EL (cell line): ENCODE data around the gene PARP12.

Experiments
- DNase-seq: peaks from one replicate; pipeline ENCODE4 v3.0.0-alpha.2; 2016

Gene PARP12

DNA sequence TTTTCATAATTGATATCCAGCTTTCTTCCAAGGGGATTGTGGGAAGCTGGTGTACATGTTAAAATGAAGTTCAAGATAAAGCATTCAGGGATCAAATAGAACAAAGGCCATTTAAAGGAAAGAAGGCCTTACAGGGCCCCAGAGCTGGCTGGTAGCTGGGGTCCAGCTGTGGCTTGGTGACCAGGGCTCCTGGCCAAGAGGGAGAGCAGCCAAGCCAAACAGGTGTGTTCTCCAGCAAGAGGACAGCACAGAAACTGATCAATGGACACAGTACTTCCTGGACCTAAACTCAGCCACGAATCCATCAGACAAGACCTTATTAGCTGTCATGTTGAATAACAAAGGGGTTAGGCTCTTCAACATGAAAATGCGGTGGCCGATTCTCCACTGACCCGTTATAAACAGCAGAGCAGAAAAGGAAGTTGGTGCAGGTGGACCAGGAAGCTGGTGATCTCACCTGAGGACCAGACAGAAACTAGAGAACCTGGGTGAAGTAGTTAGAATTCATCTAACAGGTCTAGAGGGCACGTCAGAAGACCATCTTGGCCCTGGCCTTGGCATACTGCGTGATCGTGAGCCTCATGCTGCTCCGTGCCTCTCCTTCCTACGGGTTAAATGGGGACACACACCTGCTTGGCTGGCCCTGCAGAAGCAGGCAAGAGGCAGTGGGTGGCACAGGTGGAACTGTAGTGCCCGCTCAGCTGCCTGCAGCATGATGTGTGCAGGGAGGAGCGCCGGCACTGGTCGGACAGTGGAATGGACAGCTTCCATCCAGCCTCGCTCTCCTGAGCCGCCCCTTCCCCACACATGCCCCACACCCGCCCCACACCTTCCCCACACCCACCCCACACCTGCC is 53.8 kb downstream of the PARP12 start:
- no peak for DNase-seq

DNA sequence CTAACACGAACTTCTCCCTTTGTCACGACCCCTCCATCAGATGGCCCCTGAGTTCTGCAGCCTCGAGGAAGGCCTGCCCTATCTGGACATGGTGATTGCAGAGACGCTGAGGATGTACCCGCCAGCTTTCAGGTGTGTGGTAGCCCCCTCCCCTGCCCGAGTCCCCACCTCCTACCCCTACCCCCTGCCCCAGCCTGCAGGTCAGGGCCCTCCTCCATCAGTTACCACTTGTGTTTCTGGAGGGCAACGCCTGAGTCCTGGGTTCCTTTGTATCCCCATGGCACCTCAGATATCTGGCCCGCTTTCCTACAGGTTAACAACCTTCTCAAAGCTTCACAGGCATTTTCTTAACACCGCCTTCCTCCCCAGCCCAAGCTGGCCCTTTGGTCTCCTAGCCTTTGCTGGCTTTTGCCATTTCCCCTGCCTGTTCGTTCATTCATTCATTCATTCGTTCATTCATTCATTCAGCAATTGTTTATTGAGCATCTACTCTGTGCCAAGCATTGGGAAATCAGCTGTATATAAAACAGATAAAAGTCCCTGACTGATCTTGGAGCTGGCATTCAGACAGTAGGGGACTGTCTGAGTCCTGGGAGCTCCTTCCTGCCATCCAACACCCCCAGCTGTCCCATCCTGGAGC is 55.6 kb downstream of the PARP12 start:
- DNase-seq = no peak

DNA sequence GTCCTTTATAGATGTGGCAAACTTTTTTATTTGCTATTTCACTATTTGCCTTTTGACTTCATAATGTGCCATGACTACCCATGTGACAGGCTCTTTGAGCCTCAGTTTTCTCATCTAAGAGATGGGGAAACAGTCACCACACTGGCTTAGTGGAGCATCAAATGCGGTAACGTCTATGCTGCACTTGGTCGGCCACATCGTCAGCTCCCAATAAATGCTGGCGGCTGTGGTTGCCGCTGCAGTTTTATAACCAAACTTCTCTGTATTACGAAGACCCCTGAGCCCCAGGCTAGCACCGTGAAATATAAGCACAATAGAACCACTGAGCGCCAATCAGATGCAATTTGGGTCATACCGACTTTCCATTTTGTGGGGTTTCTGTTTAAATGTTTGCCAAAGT is 56.2 kb downstream of the PARP12 start:
- no peak for DNase-seq

DNA sequence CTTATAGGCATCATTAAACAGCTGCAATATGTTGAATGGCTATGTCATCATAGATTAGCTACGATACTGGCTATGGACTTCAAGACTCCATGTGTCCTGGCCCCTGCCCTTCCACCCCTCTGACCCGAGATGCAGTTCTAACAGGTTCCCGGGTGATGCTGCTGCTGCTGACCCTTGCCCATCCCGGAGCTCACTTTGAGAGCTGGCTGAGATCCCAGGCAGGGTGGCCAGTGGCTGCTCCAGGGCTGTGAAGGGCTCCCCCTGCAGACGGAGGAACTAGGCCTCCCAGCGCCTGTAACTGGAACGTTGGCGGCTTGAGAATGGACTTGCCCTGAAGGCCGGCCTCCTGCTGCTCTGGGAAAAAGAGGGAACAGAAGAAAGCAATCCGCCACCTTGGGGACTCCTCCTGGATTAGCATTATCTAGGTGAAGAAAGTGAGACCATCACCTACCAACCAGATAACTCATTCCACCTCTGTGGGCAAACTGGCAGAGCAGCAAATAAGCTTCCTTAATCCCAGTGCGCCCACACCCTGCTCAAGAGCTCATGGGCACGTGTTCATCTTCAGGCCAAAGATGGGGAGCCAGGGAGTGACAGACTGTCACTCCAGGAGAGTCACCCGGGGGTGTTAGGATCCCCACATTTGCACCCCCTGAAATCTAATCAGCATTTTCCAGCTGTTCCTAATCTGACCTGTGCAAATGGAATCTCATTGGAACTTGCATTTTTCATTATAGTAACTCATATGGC is 56.8 kb downstream of the PARP12 start:
- DNase-seq = peak; percentile 13

DNA sequence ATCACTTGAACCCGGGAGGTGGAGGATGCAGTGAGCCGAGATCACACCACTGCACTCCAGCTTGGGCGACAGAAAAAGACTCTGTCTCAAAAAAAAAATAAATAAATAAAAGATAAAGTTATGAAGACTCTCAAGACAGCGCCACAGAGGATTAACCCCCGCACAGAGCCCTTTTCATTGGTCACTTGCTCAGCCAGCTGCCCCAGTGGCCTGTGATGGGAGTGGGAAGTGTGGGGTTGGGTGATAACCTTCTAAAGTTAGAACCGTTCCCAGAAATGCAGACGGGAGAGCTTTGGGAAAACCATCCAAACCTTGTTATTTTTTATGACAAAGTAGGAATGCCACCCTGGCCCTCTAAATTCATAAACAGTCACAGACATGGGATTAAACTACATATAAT is 57.4 kb downstream of the PARP12 start:
- DNase-seq = no peak

DNA sequence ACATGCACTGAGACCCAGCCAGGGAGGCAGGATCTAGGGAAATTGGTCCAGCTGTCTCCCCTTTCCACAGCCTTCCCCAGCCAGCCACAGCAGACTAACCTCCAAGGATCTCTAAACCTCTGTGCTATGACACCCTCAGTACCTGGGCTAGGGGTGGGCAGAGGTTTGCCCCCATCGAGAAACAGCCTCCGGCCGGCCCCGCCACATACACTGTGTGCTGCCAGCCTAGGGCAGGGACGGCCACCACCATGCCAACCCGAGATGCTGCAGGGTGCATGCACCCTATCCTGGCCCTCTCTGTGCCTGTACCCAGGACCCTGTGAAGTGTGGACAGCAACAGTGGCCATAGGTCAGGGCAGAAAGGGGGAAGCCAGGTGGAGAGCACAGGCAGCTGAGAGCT is 58.1 kb downstream of the PARP12 start:
- no peak for DNase-seq

DNA sequence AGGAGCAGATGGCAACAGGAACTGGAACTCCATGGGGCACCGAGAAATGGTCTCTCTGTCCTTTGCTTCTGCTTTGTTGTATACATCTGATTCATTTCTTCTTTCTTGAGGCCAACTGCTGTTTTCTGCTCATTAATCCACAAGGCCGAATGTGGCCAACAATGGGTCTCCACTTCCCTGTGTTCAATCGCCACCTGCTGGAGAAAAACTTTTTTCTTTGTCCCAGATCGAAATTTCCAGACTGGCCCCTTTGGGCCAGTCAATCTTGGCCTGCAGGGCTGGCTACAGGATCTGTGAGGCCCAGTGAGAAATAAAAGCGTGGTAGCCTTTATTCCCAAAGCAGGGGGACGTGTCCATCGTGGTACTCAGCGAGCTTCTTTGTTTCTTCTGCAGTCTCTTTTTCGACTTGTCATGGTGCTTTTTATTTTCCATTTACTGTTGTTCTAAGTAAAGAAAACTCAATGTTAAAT is 58.8 kb downstream of the PARP12 start:
- DNase-seq = peak; percentile 60

DNA sequence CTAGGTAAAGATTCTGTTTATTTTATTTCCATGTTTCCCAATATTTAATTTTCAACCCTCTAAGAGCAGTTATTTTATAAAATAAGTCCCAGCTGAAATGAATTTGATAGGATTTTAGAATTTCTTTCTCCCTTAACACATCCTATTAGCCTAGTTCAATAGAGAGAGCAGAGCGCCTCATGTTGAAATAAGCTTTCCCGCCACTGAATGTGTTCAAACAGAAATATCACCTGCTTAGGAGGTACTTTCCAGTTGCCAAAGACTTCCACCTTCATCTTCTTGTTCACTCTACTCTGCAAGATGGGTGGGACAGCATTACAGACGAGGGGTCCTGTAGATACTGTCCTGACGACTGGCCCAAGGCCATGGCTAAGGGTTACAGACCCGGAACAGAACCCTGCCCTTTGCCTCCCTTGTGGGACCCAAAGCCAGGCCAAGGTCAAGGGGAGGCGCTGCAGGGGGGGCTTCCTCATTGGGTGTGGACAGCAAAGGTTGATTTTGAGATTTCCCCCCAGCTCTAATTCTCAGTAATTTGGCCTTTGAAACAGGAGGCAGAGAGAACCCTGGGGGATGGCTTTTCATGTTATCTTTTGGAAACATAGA is 62.0 kb downstream of the PARP12 start:
- DNase-seq = no peak

DNA sequence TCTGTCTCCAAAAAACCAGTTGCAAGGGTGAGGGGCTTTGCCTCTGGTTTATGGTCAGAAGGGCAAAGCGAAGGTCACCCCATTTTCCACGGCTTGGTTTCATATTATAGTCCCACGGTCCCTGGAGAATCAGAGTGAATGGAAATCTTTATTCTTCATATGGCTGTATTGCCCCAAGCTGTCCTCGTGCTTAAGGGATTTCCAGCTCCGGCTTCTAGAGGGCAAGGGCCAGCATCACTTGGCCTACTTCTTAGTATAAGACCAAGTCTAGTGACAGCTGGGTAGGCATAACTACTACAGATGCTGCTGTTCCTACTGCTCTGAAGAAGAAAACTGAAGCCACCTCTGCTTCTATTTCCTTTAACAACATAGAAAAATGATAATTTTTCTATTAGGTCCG is 63.2 kb downstream of the PARP12 start:
- DNase-seq = no peak

DNA sequence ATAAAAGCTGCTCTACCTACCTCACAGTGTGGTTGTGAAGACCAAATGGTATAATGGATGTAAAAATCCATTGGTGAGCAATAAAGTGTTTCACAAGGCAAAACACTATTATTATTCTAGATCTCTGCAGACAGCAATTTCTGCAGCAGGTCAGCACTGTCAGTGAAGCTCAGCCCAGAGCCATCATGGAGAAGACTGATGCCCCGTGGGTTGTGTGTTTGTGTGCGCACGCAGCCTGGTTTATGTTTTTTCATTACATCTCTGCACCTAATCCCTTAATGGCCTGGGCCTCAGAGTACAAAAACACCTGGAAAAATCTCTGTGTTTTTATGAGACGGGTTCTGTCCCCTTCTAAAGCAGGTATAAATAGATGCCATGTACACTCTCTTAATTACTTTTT is 64.2 kb downstream of the PARP12 start:
- DNase-seq = no peak

DNA sequence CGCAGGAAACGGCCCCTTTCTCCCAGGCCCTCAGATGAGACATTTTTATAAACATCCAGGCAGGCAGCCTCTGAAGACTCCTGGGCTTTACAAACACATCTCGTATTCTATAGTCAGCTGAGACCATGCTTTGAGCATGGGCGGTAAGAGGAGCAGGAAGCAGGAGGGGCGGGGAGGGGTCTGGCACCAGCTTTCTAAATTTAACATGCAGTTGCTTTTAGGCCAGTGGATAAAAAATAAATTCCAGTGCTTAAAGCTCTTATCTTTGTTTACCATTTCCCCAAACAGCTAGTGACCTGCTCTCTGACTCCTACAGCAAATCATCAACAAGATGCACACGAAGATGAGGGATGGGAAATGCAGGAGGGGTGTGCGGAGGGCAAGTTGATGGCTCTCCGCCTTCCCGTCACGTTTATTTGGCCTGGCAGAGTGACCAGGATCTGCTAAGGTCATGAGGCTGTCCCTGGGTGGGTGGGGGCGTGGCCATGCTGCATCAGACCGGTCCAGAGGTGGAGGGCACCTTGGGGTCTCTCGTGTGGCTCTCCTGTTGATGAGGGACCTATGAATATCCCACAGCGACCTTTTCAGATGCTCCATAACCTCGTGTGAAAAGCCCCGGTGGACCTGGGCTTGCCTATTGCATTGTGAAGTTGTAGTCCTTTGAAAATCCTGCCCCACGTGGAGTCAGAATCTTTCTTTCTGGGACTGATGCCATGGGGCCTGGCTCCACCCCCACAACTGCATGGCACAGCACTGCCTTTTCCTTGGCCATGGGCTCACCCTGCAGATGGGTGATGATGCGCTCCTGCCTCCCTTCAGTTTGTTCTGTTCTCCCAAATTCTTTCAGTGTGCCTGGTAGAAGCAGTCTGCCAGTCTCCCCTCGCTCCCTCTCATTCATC is 67.5 kb downstream of the PARP12 start:
- peak; percentile 28 for DNase-seq

DNA sequence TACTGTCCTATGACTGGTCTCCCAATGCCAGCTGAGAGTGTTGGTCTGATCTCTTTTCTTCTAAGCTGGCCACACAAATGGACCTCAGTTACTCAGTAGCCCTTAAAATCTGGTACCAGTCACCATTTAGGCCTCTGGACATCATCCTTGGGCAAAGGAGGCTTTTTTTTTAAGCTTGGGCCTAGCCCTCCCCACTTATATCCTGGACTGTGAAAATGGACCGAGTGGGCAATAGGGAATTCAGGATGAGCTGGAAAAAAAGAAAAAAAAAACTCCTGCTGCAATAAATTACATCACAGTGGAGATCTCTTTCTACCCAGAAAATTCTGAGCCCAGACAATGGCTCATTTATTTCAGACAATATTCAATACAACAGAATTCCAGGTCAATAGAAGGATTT is 68.4 kb downstream of the PARP12 start:
- no peak for DNase-seq

DNA sequence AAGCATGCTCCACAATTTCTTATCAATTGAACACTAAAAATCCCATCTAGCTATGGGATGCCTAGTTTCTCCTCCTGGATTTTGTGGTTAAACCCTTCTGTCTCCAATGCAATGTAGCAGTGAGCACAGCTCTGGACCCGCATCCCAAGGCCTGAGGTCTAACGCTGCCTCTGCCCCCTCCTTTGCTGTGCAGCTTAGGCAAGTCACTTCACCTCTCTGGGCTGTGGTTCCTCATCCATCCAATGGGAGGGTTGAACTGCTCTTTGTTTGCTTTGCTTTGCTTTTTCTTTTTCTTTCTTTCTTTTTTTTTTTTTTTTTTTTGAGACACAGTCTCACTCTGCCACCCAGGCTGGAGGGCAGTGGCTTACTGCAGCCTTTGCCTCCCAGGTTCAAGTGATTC is 69.2 kb downstream of the PARP12 start:
- no peak for DNase-seq

DNA sequence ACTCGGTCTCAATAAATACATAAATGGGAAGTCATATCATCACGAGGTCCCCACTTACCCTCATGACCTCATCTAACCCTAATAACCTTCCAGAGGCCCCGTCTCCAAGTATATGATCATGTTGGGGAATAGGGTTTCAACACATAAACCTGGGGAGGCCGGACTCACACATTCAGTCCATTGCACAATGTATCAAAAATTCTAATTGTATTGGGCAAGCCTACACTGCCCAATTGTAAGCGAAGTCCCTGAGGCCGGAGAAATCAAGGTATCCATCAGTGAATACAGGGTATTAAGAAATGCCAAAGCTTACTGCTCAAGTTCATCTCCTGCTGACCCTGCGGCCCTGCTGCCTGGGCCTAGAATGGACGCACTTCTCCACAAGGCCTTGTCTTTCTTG is 69.6 kb downstream of the PARP12 start:
- no peak for DNase-seq

DNA sequence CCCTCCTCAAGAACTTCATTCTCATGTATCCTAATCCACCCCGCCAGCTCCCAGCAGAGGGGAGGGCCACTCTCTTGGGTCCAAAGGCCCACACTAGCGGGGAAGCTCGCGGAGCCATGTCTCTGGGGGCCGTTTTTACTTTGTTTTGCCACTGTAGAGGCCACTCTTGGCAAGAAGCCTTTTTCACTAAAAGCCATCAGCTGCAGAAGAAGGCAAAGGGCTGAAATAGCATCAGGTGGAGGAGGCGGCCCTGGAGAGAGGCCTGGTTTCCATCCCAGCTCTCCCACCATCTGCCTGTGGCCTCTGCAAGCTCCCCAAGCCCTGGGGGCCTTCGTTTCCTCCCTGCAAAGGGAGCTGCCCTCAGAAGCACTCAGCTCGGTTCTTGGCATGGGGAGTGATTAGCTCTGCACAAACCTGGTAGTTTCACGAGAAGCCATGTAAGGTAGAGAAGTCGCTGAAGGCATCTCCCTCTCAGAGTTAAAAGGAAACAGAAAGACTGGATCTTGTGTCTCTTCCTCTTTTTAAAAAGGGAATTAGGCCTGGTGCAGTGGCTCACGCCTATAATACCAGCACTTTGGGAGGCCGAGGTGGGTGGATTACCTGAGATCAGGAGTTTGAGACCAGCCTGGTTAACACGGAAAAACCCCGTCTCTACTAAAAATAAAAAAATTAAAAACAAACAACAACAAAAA is 70.3 kb downstream of the PARP12 start:
- no peak for DNase-seq

DNA sequence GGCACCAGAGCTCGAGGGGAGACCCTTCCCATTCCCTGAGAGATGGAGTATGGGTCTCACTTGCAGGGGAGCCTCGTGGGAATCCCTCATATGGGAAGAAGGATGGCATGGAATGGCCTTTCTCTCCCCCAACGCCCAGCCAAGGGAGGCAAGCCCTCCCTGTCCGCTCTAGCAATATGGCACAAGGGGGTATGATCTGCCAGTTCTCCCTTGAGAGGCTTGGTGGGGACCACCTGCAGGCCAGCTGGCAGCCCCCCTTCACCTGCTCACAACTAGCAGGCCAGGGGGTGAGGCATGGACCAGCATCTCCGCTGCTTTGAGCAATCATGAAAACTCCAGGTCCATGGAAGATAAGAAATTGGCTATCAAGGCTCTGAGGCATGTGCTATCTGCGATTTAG is 70.8 kb downstream of the PARP12 start:
- DNase-seq = no peak

DNA sequence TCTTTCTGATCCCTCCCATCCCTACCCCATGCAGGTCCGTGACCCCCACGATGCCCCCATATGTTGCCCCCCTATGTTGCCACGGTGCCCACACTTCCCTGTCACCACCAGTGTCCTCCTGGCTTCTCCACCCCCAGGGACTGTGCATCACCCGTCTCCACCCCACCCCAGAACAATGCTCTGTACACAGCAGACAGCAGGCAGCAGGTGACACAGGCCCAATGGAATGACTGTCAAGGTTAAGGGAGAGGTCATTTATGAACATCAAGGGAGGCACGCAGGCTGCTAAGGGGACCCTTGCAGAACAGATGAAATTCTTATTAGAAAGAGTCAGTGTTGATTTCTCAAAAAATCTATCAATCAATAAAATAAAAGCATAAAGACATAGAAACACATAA is 71.5 kb downstream of the PARP12 start:
- DNase-seq = no peak

DNA sequence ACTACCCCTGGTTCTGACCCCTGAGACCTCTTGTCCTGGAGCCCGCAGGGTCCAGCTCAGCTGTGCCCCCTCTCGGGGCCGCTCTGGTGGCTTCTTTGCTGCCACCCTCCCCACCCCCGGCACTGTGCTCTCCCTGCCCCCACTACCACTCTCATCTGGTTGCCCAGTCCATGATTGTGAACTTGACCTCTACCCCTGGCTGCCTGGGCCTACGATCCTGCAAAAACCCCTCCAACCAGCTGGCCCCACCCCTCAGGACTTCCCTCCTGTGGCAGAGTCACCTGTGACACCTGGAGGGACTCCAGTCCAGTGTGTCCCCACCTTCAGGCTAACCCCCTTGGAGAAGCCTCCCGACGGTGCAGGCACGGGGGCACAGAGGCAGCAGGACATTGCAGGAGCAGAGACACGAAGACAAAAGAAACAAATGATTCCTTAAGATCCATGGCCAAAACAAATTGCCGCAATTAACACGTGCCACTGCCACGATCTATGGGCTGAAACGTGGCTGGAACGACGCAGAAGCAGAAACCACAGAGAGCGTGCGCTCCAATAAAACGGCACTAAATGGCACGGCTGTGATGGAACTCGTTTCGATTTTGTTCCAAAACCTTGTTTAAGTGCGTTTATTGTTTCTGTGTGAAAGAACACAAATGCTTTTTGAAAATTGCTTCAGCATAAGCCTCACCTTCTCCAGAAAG is 72.0 kb downstream of the PARP12 start:
- DNase-seq = no peak

DNA sequence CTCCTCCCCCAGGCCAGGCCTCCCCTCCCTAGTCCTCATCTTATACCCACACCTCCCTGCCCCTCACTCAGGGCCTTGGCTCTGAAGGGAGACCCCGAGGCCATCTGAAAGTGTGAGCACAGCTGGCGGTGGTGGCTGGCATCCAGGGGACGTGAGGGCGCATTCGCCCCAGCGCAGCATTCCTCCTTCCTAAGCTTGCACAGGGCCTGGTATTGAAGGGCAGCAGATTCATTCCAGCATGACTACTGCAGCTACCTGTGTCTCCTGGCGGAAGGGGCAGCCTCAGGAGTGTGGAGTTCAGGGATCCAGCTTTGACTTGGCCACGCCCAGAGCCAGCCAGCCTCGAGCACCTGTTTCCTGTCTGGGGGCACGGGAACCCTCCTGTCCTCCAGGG is 72.6 kb downstream of the PARP12 start:
- DNase-seq = no peak

DNA sequence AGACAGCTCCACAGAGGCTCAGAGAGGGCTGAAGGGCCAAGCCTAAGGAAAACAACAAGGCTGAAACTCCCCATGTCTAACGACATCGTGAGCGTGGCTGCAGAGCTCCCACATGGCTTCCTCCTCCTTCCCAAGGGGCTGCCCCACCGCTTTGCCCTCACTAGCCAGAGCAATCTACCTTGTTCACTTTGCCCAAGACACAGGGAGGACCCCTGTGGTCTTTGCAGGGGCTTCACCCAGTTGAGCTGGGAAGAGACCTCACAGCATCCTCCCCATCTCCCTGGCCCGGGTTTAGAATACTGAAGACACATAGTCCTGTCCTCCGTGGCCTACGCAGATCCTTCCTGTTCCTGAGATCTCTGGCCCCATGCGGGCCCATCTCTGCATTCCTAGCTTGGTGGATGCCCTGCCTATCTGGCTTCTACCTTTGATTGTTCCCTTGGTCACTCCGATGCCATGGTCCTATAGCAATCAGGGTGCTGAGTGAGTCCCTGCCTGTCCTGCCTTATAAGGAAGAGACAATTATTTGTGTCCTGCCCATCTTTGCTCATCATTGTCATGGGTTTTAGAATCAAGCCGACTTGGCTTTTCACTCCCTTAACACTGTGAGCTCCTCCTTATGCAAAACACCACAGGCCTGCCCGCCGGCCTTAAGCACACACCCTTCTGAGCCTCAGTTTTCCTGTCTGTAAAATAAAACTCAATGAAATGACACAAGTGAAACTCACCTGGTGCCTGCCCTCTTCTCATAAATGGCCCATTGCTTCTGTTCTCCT is 73.2 kb downstream of the PARP12 start:
- DNase-seq = no peak
